Central memory CD4-positive, alpha-beta T cell (primary cell): ENCODE data around the gene PEG3.

Experiments used
- DNase-seq: peaks from one replicate; pipeline ENCODE4 v3.0.0; 2022

Gene PEG3

DNA sequence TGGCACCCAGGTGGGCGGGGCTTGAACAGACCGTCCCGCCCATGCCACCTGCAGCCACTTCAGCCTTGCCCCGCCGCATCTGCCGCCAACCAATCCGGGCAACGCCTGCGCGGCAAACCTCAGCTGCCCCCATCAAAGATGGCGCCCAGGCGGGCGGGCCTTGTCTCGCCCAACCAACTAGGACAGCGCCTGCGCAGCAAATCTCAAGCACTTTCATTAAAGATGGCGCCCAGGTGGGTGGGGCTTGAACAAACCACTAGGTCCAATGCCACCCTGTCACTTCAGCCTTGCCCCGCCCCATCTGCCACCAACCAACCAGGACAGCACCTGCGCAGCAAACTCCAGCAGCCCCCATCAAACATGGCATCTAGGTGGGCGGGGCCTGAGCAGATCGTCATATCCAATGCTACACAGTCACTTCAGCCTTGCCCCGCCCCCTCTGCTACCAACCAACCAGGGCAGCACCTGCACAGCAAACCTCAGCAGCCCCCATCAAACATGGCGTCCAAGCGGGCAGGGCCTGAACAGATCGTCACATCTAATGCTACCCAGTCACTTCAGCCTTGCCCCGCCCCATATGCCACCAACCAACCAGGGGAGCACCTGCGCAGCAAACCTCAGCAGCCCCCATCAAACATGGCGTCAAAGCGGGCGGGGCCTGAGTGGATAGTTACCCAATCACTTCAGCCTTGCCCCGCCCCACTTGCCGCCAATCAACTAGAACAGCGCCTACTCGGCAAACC is 1.4 kb downstream of the PEG3 start:
- DNase-seq: no peak

DNA sequence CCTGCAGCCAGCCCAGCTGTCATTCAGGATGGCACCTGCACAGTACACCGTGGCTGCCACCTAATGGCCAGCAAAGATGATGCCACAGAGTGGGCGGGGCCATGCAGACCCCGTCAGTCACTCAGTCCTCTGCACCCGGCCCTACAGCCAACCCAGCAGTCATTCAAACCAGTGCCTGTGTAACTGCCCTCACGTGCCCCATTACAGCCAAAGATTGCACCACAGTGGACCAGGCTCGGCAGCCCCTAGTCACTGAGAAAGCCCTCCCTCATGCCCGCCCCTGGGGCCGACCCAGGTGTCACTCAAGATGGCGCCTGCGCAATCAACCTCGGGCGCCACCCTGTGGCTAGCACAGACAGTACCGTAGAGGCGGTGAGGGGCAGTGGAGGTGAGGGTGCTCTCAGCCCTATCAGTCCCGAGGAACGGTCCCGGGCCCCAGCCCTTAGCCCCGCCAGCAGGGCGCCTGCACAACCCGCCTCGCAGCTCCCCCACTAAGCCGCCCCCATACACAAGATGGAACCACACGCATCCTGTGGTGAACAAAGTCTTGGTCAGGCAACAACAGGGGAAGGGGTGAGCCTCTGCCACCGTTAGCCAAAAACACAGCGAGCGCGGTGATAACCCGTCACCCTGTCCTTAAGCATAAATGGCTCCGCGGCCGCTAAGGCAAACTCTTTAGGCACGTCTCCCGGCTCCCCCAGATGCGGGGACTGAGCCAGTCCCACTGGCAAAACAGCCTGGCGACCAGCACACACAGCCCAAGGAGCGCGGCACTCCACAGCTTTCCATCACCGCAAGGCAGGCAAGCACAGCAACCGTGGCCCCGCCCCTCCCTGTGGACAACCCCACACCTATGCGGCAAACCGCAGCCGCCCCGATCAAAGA is 2.3 kb downstream of the PEG3 start:
- no peak for DNase-seq

- DNase-seq: no peak
Observed at GRCh38 chr19:56837492-56838023, 3.0 kb downstream of the PEG3 start.

DNA sequence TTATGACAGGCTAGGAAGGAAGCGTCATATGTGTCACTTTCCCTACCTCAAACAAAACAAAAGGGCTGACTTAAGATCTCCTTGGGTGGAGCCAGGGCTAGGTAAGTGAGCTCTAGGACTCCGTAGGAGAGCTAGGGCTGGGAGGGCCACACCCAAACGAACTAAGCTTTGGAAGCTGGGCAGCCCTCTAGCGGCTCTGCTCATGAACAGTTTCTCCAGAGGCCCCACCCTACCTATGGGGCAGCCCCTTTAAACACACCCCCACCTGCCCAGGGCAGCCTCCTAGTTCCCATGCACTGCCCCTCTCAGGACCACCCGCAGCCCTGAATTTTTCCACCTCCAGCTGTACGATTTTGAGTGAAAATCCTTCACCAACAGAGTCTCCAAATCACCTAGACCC is 3.5 kb downstream of the PEG3 start:
- no peak for DNase-seq

DNA sequence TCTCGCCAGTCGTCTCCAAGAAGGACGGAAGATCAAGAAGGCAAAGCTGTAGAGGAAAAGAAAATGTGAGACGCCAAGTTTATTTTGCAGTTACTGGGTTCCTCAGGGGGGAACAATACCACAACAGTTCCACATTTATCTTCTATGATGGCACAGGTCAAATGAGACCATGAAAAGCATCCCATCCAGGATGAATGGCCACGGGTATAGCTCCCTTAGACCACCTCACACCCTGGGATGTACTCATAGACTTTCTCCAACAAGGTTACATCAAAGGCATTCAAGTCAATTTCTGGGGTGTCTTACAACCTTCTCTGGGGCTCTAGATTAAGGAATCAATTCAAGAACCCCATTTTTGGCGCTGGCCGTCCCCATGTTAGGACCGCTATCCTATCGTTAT is 4.5 kb downstream of the PEG3 start:
- no peak for DNase-seq

DNA sequence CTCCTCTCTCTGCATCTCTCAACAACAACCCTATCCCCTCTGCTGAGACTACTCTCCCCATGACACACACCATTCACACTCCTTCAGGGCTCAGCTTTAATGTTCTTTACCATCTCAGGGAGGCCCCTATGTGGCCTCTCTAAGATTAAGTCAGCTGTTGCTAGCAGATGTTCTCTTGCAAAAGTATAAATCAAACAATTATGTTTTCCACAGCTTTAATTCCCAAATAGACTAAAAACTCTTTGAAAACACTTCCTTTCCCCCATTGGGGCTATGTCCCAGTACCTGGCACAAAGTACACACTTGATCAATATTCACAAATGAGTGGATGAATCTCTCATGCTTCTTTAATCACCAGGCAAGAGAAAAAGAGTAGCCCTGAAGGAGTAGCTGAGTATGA is 5.1 kb downstream of the PEG3 start:
- no peak for DNase-seq

- no peak for DNase-seq
Observed at GRCh38 chr19:56834564-56835375, 5.8 kb downstream of the PEG3 start.

DNA sequence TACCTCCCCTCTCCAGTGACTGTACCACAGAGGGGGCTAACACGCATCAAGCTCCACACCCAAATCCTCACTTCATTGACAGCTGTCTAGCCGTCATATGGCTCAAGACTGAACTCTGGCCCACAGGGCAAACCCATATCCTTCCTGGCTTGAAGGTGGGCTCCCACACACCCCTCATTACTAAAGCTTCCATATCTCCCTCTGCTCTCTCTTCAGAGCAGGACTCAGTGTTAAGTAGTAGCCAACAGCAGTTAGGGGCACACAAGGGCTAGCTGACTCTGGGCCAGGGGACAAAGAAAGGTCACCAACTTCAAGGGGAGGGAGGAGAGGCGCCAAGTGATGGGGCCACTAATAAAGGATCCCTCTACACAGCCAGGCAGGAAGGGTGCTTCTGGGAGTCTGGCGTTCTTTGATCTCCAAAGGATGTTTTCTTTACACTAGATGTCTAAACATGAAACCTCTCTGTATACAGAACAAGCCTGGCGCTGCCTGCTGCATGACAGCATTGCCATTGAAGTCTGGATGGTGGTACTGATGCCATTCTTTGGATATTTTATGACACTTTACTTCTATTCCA is 8.1 kb downstream of the PEG3 start:
- DNase-seq: no peak

DNA sequence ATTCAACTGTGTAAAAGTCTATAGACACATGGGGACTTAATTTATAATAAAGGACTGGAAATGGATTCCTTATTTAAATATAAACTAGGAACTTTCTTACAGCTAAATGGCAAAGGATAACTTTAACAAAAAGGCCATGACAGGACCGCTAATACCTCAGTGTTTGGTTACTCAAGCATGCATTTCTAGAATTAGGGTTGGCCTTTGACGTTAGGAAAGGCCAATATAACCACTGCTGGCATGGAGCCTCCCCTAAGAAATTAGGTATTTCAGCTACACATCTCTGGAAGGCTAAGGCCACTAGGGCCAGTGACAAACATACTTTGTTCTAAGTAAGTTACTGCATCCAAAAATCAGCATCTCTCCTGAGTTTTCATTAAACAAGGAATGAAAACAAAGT is 9.3 kb downstream of the PEG3 start:
- DNase-seq: no peak

DNA sequence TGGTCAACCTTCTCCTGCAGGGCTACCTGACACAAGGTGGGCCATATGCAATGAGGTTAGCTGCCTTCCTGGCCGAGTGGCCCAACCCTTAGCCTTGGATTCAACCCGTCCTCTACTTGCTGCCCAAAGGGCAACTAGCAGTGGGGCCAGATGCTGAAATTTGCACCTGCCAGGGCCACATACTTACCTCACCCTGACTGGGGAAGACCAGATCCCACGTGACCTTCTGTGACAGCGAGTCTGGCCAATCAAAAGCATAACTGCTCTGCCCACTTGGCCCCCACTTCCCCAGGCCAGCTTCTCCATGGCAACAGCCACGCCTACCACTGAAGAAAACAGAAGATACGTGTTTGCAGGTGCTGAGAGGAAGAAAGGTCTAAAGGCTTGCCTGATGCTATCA is 10.9 kb downstream of the PEG3 start:
- DNase-seq: no peak

GRCh38 chr19:56827708-56828107 is 12.8 kb downstream of the PEG3 start:
- DNase-seq: no peak

- DNase-seq: no peak
Observed at GRCh38 chr19:56823956-56824355, 16.6 kb downstream of the PEG3 start.

- no peak for DNase-seq
Observed at GRCh38 chr19:56823417-56823816, 17.1 kb downstream of the PEG3 start.

DNA sequence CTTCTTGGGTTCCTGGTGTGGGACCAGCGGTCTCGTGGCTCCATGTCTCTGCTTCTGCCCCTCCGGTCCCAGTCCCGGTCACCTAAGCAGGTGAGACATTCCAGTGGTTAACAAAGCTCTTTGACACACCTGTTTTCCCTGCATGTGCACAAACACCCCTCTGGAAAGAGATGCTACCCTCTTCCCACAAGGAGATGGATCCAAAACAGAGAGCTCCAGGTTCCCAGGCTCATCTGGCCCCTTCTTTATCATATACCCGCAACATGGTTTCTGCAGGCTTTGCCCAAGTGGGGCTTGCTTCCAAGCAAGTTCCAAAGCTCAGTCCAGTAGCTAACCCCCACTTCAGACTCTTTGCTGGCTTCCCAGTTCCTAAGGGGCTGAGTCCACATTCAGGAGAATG is 17.8 kb downstream of the PEG3 start:
- DNase-seq: no peak

- no peak for DNase-seq
Observed at GRCh38 chr19:56821675-56822074, 18.9 kb downstream of the PEG3 start.

DNA sequence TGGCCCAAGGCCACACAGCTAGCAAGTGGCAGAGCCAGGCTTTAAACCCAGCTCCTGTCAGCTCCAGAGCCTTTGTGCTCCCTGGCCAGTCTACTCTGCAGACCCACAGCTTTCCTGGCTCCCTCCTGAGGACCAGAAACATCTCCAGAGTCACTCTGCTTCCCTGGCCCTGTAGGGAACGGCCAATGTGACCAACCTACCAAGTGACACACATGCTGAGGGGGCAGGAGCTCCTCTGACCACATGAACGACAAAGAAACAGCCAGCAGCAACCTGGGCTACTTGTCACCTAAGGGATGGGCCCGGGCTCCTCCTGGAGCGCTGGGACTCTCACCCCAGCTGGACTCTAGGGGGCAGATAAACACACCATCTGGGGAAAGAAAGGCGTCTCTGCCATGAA is 19.3 kb downstream of the PEG3 start:
- no peak for DNase-seq

- no peak for DNase-seq
Observed at GRCh38 chr19:56819166-56819565, 21.4 kb downstream of the PEG3 start.

- DNase-seq: no peak
Observed at GRCh38 chr19:56814656-56815055, 25.9 kb downstream of the PEG3 start.

DNA sequence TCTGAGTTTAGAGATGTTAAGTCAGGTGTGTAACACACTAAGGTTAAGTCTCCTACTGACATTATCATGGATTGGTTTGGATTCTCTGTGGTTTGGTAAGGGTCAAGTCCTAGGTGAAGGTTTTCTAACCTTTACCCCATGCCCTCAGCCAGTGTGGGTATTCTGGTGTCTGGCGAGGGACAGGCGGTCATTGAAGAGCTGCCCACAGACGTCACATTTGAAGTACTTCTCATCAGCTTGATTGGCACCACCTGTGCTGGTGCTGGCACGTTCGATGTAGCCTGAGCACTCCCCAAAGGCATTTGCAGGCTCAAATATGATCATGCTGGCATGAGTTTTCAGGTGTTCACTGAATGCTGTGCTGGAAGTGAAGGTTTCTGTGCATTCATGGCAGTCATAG is 27.0 kb downstream of the PEG3 start:
- DNase-seq: no peak

GRCh38 chr19:56811480-56811879 is 29.0 kb downstream of the PEG3 start:
- no peak for DNase-seq

- DNase-seq: no peak
Observed at GRCh38 chr19:56810260-56810659, 30.3 kb downstream of the PEG3 start.

- no peak for DNase-seq
Observed at GRCh38 chr19:56808717-56809392, 31.7 kb downstream of the PEG3 start.
